A673 (cell line): Measurements from ENCODE around the gene NME1.

Experiments used
- CTCF ChIP-seq: fragments of 300-800, 200-600 bp; sonication (generic); conservative IDR thresholded peaks from 2 replicates; pipeline ENCODE4 v1.5.1; 2017; ENCODE audit warnings: low read depth, mild to moderate bottlenecking, antibody characterized with exemption, low read length, moderate library complexity, mixed read lengths
- EZH2 ChIP-seq: fragments of 200-600 bp; sonication (generic); IDR thresholded peaks from 2 replicates; pipeline ENCODE4 v1.6.1; 2017; ENCODE audit warnings: borderline replicate concordance, low read depth, mild to moderate bottlenecking, mixed read lengths, antibody characterized with exemption, low read length; ENCODE audit not compliant: poor library complexity, severe bottlenecking

GRCh38 chr17:51165680-51166197 is 12.4 kb downstream of the NME1 start:
- TF ChIP-seq CTCF (no peak), EZH2 (no peak)
